ENCODE data around the gene FBXO24. TPM values are rescaled to one million over a fixed set of nuclear protein-coding genes. Genes with fewer than 3 reads are reported as not detected.

The FBXO24 gene
- polyA plus RNA-seq, 1 of the 3 experiments (the other 2 are of a cell fraction) = 0.94 TPM

DNA sequence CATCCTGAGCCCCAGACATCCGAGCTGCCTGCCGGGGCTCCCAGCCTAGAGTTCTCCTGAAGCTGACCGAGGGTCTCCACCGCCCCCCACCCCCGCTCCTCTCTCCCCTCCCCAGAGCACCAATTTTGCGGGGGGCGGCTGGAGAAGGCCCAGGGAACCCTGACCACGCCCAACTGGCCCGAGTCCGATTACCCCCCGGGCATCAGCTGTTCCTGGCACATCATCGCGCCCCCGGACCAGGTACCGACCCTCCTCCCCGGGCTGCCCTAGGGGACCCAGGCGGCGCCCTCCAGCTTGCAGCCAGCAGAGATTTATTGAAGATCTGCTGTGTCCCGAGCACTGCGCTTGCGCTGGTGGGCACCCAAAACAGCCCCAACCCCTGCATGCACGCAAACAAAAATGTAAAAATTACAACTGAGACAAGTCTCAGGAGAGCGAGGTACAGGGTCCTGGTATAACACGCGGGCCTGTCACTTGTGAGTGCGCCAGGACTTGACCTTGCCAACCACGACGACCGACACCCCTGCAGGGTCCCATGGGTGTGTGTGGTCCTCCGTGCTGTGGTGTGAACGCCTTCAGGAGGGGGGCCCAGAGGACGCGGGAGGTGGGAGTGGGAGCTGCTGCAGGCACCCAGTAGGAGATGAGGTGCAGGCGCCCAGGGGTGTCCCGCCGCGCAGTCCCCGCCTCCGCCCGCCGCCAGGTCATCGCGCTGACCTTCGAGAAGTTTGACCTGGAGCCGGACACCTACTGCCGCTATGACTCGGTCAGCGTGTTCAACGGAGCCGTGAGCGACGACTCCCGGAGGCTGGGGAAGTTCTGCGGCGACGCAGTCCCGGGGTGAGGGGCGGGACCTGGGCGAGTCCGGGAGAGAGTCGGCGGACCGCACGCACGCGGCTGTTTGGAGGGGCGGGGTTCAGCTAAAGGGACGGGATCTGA, 19.1 kb downstream of the FBXO24 start (continued):
- TF ChIP-seq TAF1 (IDR thresholded peaks at IDR 0.05; ENCODE audit: borderline replicate concordance, low read depth, low read length) = no peak
- TF ChIP-seq MXI1 (IDR thresholded peaks at IDR 0.05; ENCODE audit: low read depth, low read length) = no peak
- TF ChIP-seq USF1 (IDR thresholded peaks at IDR 0.05; ENCODE audit: borderline replicate concordance, low read depth) = no peak
- TF ChIP-seq CHD2 (IDR thresholded peaks at IDR 0.05; ENCODE audit: low read length, partially characterized antibody) = no peak

DNA sequence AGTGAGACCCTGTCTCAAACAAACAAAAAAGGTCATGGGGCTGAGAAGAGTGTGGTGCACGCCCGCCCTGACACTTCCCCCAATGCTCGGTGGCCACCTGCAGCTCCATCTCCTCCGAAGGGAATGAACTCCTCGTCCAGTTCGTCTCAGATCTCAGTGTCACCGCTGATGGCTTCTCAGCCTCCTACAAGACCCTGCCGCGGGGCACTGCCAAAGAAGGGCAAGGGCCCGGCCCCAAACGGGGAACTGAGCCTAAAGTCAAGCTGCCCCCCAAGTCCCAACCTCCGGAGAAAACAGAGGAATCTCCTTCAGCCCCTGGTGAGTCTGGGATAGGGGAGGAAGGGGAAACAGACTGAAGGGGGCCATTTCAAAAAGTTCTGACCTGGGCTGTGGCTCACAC, 20.2 kb downstream of the FBXO24 start:
- peaks cover 27 to 32% of the 10 kb centered on the region in 2 experiments for H3K36me3 ChIP-seq (replicated peaks in 1 of 2; ENCODE audit: control insufficient read depth in 1 of 2, insufficient read depth in 2 of 2, low read length in 1 of 2)
- no peak for TF ChIP-seq TAF1 (IDR thresholded peaks at IDR 0.05; ENCODE audit: borderline replicate concordance, low read depth, low read length)
- no peak for TF ChIP-seq FOXM1 (IDR thresholded peaks at IDR 0.05; ENCODE audit: low read depth)
- no peak for TF ChIP-seq GATA2 (CRISPR knock-in tag; IDR thresholded peaks at IDR 0.05)
- TF ChIP-seq GABPA (IDR thresholded peaks at IDR 0.05; ENCODE audit: low read depth) = no peak
- TF ChIP-seq, protein P1, sequence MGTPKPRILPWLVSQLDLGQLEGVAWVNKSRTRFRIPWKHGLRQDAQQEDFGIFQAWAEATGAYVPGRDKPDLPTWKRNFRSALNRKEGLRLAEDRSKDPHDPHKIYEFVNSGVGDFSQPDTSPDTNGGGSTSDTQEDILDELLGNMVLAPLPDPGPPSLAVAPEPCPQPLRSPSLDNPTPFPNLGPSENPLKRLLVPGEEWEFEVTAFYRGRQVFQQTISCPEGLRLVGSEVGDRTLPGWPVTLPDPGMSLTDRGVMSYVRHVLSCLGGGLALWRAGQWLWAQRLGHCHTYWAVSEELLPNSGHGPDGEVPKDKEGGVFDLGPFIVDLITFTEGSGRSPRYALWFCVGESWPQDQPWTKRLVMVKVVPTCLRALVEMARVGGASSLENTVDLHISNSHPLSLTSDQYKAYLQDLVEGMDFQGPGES (IDR thresholded peaks at IDR 0.05; ENCODE audit: low read depth, low read length) = no peak
- no peak for TF ChIP-seq RFX5 (IDR thresholded peaks at IDR 0.05; ENCODE audit: low read length)
- TF ChIP-seq SMC3 (IDR thresholded peaks at IDR 0.05; ENCODE audit: low read depth, low read length) = no peak
- no peak for TF ChIP-seq RXRA (IDR thresholded peaks at IDR 0.05; ENCODE audit: borderline replicate concordance, low read depth)
- TF ChIP-seq MEF2A (IDR thresholded peaks at IDR 0.05; ENCODE audit: borderline replicate concordance, low read depth) = no peak
- TF ChIP-seq, protein P2, sequence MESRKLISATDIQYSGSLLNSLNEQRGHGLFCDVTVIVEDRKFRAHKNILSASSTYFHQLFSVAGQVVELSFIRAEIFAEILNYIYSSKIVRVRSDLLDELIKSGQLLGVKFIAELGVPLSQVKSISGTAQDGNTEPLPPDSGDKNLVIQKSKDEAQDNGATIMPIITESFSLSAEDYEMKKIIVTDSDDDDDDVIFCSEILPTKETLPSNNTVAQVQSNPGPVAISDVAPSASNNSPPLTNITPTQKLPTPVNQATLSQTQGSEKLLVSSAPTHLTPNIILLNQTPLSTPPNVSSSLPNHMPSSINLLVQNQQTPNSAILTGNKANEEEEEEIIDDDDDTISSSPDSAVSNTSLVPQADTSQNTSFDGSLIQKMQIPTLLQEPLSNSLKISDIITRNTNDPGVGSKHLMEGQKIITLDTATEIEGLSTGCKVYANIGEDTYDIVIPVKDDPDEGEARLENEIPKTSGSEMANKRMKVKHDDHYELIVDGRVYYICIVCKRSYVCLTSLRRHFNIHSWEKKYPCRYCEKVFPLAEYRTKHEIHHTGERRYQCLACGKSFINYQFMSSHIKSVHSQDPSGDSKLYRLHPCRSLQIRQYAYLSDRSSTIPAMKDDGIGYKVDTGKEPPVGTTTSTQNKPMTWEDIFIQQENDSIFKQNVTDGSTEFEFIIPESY (IDR thresholded peaks at IDR 0.05; ENCODE audit: borderline replicate concordance, low read depth) = no peak
- no peak; the same call in 1 of the 2 replicates for TF ChIP-seq POLR2AphosphoS5 (IDR thresholded peaks at IDR 0.05; ENCODE audit: low read depth, low read length)
- TF ChIP-seq CTCF (IDR thresholded peaks at IDR 0.05) = no peak
- no peak for TF ChIP-seq EP300 (IDR thresholded peaks at IDR 0.05; ENCODE audit: borderline replicate concordance in 1 of 2, low read depth in 1 of 2, low read length in 1 of 2)
- TF ChIP-seq, protein P3, sequence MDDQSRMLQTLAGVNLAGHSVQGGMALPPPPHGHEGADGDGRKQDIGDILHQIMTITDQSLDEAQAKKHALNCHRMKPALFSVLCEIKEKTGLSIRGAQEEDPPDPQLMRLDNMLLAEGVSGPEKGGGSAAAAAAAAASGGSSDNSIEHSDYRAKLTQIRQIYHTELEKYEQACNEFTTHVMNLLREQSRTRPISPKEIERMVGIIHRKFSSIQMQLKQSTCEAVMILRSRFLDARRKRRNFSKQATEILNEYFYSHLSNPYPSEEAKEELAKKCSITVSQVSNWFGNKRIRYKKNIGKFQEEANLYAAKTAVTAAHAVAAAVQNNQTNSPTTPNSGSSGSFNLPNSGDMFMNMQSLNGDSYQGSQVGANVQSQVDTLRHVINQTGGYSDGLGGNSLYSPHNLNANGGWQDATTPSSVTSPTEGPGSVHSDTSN (IDR thresholded peaks at IDR 0.05) = no peak
- TF ChIP-seq TCF12 (IDR thresholded peaks at IDR 0.05) = no peak
- no peak overlapping the region for H3K9ac ChIP-seq
- H3K4me3 ChIP-seq (ENCODE audit: low read depth in 2 of 2, low read length in 1 of 2) = no peak overlapping the region
- H3K27me3 ChIP-seq (ENCODE audit: insufficient read depth) = no peaks in the 10 kb centered on the region
- CTCF ChIA-PET = interaction anchor here (0.6 to 5.4 kb wide), 9 partner anchors 20 to 478 kb away, joined by 3 to 62 read pairs (median 4); partner anchors contain the start of genes FBXO24 and LRCH4
- H3K9me2 ChIP-seq = no peaks in the 10 kb centered on the region
- WGBS (ENCODE audit: low lambda C conversion rate) = 94% methylated on average over 12 of the region's 12 CpGs
- H2AFZ ChIP-seq (ENCODE audit: low read depth) = no peak overlapping the region
- no peaks in the 10 kb centered on the region for H3K9me3 ChIP-seq
- no peak overlapping the region for H3K4me2 ChIP-seq
- H4K20me1 ChIP-seq (ENCODE audit: insufficient read depth) = no peaks in the 10 kb centered on the region
- peaks cover 18% of the 10 kb centered on the region for H3K79me2 ChIP-seq (ENCODE audit: insufficient read depth)
- H3K4me1 ChIP-seq (ENCODE audit: control insufficient read depth in 1 of 2, insufficient read depth in 2 of 2, low read depth in 1 of 2, low read length in 1 of 2) = peaks cover 10 to 11% of the 10 kb centered on the region in 2 experiments; a peak in 3 of 4 replicates
- POLR2A ChIA-PET = interaction anchor here (0.5 to 1.5 kb wide), 2 partner anchors 50 to 163 kb away, joined by 3 to 4 read pairs; partner anchors contain the start of gene ACTL6B
- no peak overlapping the region for H3K27ac ChIP-seq (ENCODE audit: low read depth in 2 of 2, low read length in 1 of 2)
- H3F3A ChIP-seq (replicated peaks; ENCODE audit: insufficient read depth) = peaks cover 60% of the 10 kb centered on the region
- no peak for DNase-seq
